Measurements from ENCODE around the gene SYCE3.
"Not testable (repeated sequence)": the region's sequence is repeated elsewhere in the genome, so short reads cannot be mapped to it uniquely, and the experiment has no call there.

The SYCE3 gene

DNA sequence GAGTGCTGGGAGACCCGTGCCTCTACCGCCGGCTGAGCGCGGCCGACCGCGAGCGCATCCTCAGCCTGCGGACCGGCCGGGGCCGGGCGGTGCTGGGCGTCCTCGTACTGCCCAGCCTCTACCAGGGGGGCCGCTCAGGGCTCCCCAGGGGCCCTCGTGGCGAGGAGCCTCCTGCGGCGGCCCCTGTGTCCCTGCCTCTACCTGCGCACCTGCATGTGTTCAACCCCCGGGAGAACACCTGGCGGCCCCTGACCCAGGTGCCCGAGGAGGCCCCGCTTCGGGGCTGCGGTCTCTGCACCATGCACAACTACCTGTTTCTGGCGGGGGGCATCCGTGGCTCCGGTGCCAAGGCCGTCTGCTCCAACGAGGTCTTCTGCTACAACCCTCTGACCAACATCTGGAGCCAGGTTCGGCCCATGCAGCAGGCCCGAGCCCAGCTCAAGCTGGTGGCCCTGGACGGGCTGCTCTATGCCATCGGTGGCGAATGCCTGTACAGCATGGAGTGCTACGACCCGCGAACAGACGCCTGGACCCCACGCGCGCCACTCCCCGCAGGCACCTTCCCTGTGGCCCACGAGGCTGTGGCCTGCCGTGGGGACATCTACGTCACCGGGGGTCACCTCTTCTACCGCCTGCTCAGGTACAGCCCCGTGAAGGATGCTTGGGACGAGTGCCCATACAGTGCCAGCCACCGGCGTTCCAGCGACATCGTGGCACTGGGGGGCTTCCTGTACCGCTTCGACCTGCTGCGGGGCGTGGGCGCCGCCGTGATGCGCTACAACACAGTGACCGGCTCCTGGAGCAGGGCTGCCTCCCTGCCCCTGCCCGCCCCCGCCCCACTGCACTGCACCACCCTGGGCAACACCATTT, 13.6 kb downstream of the SYCE3 start:
- no peak for DNase-seq (ENCODE audit: low spot score)

DNA sequence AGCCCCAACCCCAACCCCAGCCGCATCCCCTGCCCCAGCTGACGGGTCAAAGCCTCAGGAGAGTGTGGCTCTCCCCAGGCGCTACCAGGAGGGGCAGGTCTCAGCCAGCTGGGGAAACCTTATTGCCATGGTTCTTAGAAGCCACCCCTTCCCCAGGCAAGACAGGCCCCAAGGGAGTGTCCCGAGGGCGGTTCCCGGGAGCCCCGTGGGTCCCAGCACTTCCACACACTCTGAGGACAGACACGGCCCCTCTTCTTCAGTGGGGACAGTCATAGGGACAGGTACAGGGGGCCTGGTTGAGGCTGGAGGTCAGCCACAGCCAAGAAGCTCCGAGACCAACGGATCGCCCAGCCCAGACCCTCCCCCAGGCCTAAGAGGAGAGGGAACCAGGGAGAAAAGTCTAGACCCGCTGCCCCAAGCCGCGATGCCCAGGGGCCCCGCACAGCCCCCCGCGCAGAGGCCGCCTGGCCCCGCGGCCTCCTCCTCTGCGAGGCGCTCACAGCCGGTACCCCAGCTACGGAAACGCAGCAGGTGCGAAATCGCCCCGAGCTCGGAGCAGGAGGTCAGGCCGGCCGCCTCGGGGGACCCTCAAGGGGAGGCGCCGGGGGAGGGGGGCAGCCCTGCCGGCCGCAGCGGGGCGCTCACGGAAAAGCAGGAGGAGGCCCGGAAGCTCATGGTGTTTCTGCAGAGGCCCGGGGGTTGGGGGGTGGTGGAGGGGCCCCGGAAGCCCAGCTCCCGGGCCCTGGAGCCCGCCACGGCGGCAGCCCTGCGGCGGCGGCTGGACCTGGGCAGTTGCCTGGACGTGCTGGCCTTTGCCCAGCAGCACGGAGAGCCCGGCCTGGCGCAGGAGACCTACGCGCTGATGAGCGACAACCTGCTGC, 14.4 kb downstream of the SYCE3 start:
- no peak for DNase-seq (ENCODE audit: low spot score)

DNA sequence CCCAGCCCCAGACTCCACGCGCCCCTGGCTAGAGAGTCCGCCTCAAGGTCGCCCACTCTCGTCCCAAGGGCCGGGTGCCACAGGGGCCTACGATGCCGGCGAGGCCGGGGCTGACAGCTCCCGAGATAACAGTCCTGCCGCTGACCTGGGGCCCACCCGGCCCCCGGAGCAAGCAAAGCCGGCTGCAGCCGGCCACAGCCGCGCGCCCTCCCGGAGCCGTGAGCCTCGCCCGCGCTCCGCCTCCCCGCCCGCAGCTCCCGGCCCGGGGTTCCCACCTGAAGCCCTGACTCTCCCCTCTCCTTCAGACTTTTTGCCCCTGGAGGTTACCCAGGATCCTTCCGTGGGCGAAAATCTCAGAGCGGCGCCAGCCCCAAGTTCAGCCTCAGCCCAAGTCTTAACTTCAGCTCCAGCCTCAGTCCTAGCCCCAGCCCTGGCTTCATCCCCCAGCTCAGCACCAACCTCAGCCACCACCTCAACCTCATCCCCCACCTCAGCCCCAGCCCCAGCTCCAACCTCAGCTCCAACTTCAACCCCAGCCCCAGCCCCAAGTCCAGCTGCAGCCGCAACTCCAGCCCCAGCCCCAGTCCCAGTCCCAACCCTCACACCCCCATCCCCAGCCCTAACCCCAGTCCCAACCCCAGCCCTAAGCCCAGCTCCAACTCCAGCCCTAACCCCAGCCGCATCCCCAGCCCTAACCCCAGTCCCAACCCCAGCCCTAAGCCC, 15.3 kb downstream of the SYCE3 start:
- no peak for DNase-seq (ENCODE audit: low spot score)

DNA sequence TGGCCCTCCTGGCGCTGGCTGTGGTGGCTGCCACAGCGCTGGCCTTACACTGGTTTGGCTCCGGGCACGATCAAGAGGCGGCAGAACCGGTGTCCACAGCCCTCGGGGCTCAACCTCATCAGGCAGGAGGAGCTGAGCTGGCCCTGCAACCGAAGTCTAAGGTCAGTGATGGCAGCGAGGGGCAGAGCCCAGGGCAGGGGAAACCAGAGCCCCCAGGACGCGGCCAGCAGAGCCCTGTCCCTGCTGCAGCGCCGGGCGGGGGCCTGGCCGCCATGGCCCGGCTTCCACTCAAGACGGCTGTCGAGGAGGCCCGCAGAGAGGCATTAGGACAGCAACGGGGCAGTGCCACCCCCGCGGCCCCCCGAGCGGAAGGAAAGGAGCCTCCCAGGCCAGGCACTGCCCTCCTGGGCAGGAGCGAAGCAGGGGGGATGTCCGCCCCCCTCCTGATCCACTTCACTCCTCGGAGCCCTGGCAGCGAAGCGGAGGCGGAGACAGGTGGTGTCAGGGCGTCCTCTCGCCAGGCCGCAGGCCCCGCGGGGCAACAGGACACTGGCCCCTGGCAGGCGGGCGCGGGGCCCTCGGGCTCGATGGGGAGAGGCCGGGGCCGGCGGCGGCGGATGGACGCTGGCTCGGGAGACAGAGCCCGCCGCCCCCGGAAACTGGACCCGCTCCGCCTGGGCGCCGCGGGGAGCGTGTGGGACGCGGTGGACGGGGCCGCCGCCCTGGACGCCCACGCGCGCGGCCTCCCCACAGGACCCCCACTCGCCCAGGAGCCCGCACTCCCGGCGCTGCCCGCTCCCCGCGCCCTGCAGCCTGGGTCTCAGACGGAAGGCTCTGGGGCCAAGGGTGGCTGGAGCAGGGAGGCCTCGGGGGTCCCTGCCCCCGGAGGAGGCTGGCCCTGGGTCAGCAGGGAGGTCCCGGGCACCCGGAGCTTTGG, 16.1 kb downstream of the SYCE3 start:
- DNase-seq (ENCODE audit: low spot score) = no peak

GRCh38 chr22:50545522-50546325, 17.0 kb downstream of the SYCE3 start, which contains the start of gene KLHDC7B:
Gene KLHDC7B, plus strand, starts transcription at chr22:50545899. Its CDS starts 345 bp downstream, at chr22:50546244.
- no peak for DNase-seq (ENCODE audit: low spot score)

DNA sequence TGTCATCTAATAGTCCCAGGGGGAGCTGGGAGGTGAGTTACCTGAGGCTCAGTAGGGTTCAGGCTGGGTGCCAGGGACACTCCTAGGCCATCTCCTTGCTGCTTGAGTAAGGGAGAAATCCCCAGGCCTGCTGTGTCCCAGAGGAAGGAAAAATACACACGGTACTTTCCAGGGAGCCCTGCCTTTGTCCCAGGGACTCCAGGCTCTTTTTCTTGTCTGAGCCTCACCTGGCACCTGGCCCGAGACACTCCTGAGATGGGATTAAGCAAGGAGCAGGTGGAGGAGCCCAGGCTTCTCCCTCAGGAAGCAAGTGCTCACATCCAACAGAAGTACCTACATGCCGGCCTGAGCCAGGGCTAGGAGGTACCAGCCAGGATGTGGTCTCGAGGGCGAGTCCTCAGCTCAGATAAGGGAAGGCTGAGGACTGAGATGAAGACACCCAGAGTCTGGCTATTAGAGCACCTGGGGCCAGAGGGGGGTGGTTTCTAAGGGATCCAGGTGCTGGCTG, 17.9 kb downstream of the SYCE3 start:
- DNase-seq (ENCODE audit: low spot score) = no peak

DNA sequence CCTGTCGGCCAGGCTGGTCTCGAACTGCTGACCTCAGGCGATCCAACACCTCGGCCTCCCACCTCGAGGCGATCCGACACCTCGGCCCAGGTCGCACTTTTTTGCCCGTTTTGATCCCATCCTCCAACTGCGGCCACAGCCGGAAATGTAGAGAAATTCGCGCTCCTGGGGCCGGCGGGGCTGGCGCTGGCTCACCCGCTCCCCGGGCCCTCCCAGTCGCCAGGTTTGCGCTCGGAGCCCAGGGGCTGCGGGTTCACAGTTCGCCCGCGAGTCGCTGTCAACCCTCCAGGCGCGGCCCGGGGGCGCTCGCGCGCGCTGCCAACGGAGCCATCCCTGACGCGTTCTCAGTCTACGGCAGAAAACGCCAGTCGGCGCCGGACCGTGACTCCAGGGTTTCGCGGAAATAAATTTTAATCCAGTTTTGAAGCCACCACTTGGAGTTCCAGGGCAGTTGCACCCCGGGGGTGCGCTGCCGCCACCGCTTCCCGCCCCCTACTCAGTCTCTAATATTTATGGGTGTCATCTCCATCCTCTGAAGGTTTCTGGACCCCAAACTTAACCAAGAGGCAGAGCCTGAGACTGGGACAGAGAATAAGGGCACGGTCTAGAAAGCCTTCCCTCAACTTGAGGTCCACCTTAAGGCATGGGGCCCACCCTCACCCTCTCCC, 18.5 kb downstream of the SYCE3 start:
- no peak for DNase-seq (ENCODE audit: low spot score)

GRCh38 chr22:50542416-50542927, 20.2 kb downstream of the SYCE3 start:
- no peak for DNase-seq (ENCODE audit: low spot score)

DNA sequence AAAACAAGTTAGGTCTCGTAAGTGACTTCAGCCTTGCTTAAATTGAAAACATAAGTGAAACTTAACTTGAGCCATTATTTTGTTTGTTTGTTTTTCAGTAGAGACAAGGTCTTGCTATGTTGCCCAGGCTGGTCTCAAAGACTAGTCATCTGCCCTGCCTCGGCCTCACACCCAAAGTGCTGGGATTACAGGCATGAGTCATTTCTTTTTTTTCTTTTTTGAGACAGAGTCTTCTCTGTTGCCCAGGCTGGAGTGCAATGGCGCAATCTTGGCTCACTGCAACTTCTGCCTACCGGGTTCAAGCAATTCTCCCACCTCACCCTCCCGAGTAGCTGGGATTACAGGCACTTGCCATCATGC, 21.1 kb downstream of the SYCE3 start:
- not testable (repeated sequence) for DNase-seq (ENCODE audit: low spot score)

- DNase-seq (ENCODE audit: low spot score) = no peak
Measured at GRCh38 chr22:50540381-50540780, 22.3 kb downstream of the SYCE3 start.

DNA sequence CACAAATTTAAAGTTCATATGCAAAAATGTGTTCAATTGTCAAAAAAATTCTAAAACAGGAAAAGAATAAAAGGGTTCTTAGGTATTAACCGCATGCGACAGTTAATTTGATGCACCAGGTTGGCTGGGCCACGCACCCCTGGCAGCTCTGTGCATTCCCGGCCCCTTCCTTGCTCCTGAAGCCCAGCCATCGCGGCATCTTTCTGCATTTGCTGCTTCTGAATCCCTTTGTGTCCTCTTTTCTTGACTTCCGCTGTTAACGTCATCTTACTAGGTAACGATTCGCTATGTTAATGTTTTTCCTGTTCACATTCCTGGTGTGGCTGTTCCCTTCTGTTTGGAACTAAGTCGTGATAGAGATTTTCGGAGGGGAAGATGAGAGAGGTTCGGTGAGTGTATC, 25.0 kb downstream of the SYCE3 start:
- DNase-seq (ENCODE audit: low spot score) = no peak

DNA sequence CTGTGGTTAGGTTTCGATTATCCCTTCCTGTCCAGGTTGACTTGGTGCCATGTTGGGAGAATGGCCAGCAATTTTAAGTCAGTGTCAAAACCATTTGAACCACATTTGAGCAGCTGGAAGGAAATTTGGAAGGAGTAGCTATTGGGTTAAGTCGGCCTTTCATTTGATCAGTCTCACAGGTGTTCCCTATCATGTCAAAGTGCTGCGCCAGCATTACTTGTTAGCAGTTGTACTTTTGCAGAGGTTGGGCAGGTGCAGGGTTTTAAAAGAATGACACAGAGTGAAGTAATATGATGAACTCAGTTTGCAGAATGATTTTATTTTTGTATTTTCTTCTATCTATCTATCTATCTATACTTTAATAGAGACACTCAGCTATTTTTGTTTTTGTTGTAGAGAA, 26.5 kb downstream of the SYCE3 start:
- no peak for DNase-seq (ENCODE audit: low spot score)

- no peak for DNase-seq (ENCODE audit: low spot score)
Measured at GRCh38 chr22:50535113-50535512, 27.6 kb downstream of the SYCE3 start.

- not testable (repeated sequence) for DNase-seq (ENCODE audit: low spot score)
Measured at GRCh38 chr22:50533856-50534711, 28.6 kb downstream of the SYCE3 start.

- DNase-seq (ENCODE audit: low spot score) = no peak
Measured at GRCh38 chr22:50532824-50533796, 29.6 kb downstream of the SYCE3 start.

- no peak for DNase-seq (ENCODE audit: low spot score)
Measured at GRCh38 chr22:50531962-50532674, 30.6 kb downstream of the SYCE3 start.

Data from putamen (tissue), 1 donor.